ENCODE data around the gene GMNC.

Gene GMNC

DNA sequence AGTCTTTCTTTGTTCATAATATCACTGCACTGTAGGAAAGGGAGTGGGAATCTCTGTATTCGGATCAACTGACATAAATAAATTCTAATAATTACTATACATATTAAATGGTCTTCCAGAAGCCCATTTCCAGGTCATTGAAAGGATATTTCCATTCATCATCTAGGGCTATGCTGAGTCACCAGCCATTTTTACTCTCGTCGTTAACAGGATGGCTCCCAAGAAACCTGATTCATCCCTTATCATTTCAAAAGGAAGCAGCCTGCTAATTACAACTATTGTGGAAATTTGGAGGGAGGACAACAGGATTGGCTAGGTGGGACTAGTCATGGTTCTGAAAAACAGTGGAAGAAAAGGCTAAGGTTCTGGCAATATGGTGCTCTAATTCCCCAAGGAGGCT, 13.6 kb downstream of the GMNC start:
- FAIRE-seq: no peak

DNA sequence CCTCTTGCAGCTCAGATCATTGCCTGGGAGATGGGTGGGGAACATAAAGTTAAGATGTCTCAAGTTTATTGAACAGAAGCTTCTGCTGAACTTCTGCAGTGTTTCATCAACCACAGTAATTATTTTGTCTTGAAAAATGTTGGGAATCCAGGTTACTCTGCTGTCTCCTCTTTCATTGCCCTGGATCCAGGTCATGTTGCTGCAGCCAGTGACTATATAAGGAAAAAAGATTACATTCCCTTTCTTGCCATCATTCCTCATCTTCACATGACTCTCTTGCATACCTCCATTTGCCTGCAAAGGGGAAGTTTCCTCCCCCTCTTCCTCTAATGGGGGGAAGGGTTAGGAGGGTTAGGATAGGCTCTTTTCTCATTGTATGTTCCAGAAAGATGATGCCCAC, 15.1 kb downstream of the GMNC start:
- no peak for FAIRE-seq

GRCh38 chr3:190840146-190840545, 22.3 kb downstream of the GMNC start:
- no peak for FAIRE-seq

DNA sequence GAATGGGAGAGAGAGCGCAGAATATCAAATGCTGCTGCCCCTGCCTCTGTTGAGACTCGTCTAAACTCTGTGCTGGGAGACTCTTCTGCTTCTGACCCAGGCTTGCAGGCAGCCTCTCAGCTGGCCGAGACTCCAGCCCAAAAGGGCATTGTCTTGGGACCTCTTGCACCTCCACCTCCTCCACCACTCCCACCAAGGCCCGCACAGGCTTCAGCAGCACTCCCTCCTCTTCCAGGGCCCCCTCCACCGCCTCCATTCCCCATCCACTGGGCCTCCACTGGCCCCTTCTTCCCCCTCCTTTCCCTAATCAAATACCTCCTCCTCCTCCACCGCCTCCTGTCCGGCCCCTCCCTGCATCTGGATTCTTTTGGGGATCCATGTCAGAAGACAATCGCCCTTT, 31.3 kb downstream of the GMNC start:
- FAIRE-seq: no peak

DNA sequence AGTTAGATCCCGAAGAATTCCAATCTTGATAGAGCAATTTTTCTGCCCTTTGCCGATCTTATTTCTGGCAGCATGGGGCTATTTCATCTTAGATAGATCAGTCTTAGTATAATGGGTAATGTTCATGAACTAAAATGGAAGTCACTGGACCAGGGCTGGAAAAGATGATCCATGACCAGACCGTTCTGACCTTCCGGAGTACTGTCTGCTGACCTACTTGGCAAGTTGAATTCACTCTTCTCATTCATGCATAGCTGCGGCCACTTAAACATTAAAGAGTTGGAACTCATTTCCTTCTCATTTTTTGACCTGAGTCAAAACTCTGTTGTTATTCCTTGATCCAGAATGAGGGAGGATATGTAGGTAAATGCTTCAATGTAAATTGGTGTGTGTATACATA, 32.5 kb downstream of the GMNC start:
- no peak for FAIRE-seq

DNA sequence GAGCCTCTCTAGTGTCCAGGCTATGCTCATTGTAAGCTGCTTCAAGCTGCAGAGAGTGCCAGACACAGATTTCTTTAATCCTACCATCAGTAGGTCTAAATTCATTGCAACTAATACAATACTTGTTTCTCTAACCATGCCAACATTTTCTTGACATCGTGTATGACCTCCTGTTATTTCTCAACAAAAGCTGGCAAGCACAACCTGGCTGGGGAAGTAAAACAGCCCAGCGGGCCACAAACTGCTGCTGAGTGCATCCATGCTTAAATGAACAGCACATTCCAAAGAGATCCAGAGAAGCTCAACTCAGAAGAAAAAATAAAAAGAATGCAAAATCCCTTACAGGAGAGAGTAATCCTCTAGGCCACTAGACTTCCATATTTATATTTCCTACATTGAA, 36.5 kb downstream of the GMNC start:
- FAIRE-seq: no peak

DNA sequence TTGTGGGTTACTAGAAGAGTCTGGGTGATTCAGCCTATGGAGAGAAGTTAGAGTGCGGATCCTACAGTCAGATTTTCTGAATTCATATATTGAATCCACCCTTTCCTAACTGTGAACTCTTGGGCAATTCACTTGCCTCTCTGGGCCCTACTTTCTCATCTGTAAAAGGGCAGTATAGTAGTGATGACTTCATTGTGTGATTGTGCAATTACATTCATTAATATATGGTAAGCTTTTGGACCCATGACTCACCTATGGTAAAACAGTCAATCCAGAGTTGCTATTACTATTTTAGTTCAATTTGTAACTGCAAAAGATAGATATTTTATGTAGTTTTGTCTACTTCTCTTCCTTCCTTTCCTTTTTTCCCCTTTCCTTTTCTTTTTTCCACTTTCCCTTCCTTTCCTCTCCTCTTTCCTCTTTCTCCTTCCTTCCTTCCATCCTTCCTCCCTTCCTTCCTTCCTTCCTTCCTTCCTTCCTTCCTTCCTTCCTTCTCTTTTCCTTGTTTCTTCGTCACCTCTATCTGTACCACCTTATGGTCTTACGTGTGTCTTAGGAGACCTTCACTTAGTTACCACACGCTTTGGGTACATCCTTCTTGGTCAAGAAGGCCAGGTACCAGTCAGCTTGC, 37.0 kb downstream of the GMNC start:
- FAIRE-seq: no peak

- FAIRE-seq: peak; percentile 77
Observed at GRCh38 chr3:190811775-190812480, 50.6 kb downstream of the GMNC start.

DNA sequence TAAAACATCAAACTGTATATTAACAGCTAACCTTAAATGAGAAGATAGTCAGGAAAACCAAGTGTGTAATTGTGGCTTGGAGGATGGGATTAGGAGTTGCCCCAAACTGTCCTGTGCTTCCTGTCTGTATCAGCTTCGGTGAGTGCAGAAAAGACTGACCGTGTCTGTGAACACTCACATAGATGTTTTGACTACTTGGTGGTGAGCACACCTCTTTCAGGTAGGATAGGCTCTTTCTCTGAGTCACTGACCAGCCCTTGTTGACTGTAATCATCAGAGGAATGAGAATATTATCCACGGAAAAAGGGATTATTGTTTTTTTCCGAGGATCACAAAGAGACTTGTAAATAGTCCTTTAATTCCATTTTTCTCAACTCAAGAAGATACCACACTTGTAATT, 51.5 kb downstream of the GMNC start:
- FAIRE-seq: no peak

GRCh38 chr3:190809351-190809750, 53.1 kb downstream of the GMNC start:
- no peak for FAIRE-seq

GRCh38 chr3:190807719-190808375, 54.6 kb downstream of the GMNC start:
- FAIRE-seq: no peak
